Stimulated activated CD4-positive, alpha-beta T cell treated with anti-CD3 and anti-CD28 coated beads, Interleukin-12 subunit alpha, Interleukin-12 subunit beta, amount 100 ng/mL, for 24 hours (primary cell): ENCODE measurements around the gene SYNJ2.

Experiments used
- DNase-seq, 2 experiments: peaks; one replicate each; pipeline ENCODE4 v3.0.0-alpha.2; 2020; ENCODE audit warnings: low read depth in 2 of 2

The SYNJ2 gene

GRCh38 chr6:158076548-158076947 is 94.9 kb downstream of the SYNJ2 start:
- DNase-seq = no peak

GRCh38 chr6:158077676-158078075 is 96.0 kb downstream of the SYNJ2 start:
- no peak for DNase-seq

- no peak for DNase-seq
Observed at GRCh38 chr6:158078320-158078719, 96.7 kb downstream of the SYNJ2 start.

- no peak for DNase-seq
Observed at GRCh38 chr6:158080849-158081656, 99.4 kb downstream of the SYNJ2 start.

GRCh38 chr6:158081657-158081935 is 99.9 kb downstream of the SYNJ2 start:
- DNase-seq = no peak

- DNase-seq = no peak
Observed at GRCh38 chr6:158083455-158084325, 102.0 kb downstream of the SYNJ2 start.

GRCh38 chr6:158085261-158086053 is 103.8 kb downstream of the SYNJ2 start:
- DNase-seq = no peak

- DNase-seq = no peak
Observed at GRCh38 chr6:158086054-158086503, 104.4 kb downstream of the SYNJ2 start.

GRCh38 chr6:158086504-158087223 is 105.0 kb downstream of the SYNJ2 start:
- no peak for DNase-seq

GRCh38 chr6:158087224-158087867 is 105.7 kb downstream of the SYNJ2 start:
- DNase-seq = no peak

- DNase-seq = no peak
Observed at GRCh38 chr6:158092806-158093205, 111.1 kb downstream of the SYNJ2 start.

- no peak for DNase-seq
Observed at GRCh38 chr6:158095031-158095430, 113.4 kb downstream of the SYNJ2 start.

- DNase-seq = no peak
Observed at GRCh38 chr6:158095671-158096070, 114.0 kb downstream of the SYNJ2 start.

GRCh38 chr6:158103228-158103627 is 121.6 kb downstream of the SYNJ2 start:
- DNase-seq = no peak

GRCh38 chr6:158104696-158105095 is 123.0 kb downstream of the SYNJ2 start:
- DNase-seq = no peak

- no peak for DNase-seq
Observed at GRCh38 chr6:158109748-158110147, 128.1 kb downstream of the SYNJ2 start.

GRCh38 chr6:158110986-158111385 is 129.3 kb downstream of the SYNJ2 start:
- no peak for DNase-seq

GRCh38 chr6:158111987-158112386 is 130.3 kb downstream of the SYNJ2 start:
- no peak for DNase-seq

- DNase-seq = no peak
Observed at GRCh38 chr6:158113802-158114201, 132.1 kb downstream of the SYNJ2 start.

- DNase-seq = no peak
Observed at GRCh38 chr6:158115102-158115501, 133.4 kb downstream of the SYNJ2 start.

GRCh38 chr6:158115508-158115907 is 133.8 kb downstream of the SYNJ2 start:
- DNase-seq = no peak
